Adrenal gland (tissue), 12 donors: ENCODE data around the gene CDH4. TPM values are rescaled to one million over a fixed set of nuclear protein-coding genes. Genes with fewer than 3 reads are reported as not detected.
A peak's percentile ranks its signal among the peaks of the same experiment; 100 is the strongest.

Experiments
- DNase-seq, 7 donors: peaks; one replicate each; pipeline ENCODE4 v3.0.0-alpha.2; 2019 to 2020
- H3K27ac ChIP-seq, 5 donors: fragments of 200-600 bp; sonication (generic) in 4 of 5; 1 replicate in 3 of 5; 2 replicates in 2 of 5; pipeline versions ENCODE4 v1.5.1 to v1.8.0; 2016 to 2020; ENCODE audit warnings: mild to moderate bottlenecking in 1 of 5
- H3K27me3 ChIP-seq: fragments of 200-600 bp; 2 replicates; pipeline ENCODE4 v1.8.0; 2021
- H3K36me3 ChIP-seq, 2 donors: fragments of 200-600 bp; replicated peaks in 1 of 2; 1 replicate in 1 of 2; 2 replicates in 1 of 2; pipeline versions ENCODE4 v1.5.1 to v1.8.0; 2018 to 2022
- H3K4me1 ChIP-seq, 2 donors: fragments of 200-600 bp; replicated peaks in 1 of 2; 1 replicate in 1 of 2; 2 replicates in 1 of 2; pipeline versions ENCODE4 v1.5.1 to v1.8.0; 2018 to 2021
- H3K4me3 ChIP-seq, 4 donors: fragments of 200-600 bp; sonication (generic) in 3 of 4; one replicate each; pipeline ENCODE4 v1.5.1; 2016 to 2018
- H3K9me3 ChIP-seq, 3 donors: fragments of 200-600 bp; sonication (generic) in 1 of 3; replicated peaks in 1 of 3; 1 replicate in 2 of 3; 2 replicates in 1 of 3; pipeline versions ENCODE4 v1.5.1 to v1.8.0; 2016 to 2021
- POLR2A ChIP-seq, 2 donors: fragments of 450-650 bp; IDR thresholded peaks; one replicate each; pipeline ENCODE4 v1.6.1; 2017; ENCODE audit warnings: antibody characterized with exemption in 2 of 2, mild to moderate bottlenecking in 2 of 2, moderate library complexity in 1 of 2
- WGBS, 4 donors: extraction: QIAGEN DNeasy Blood & Tissue Kit in 2 of 4; methylation state at CpG; one replicate each; pipeline versions ENCODE4 v1.1.5 to v1.1.7; 2013 to 2017; 5-methylcytosine and 5-hydroxymethylcytosine counted together
- intact Hi-C, 2 donors: fragments of 100-400 bp; cut with DNase I; formaldehyde crosslinking; loops; one replicate each; pipeline versions ENCODE4 v1.14.1 to v1.15.0; 2022 to 2023
- polyA plus RNA-seq, 3 donors: library from polyadenylated mRNA; stranded (reverse); fragments of 200-250 nt in 2 of 3; fragments of 350-450 nt in 1 of 3; fragmentation: Illumina TruSeq in 1 of 3; extraction: RNeasy Lipid Tissue Mini Kit (QIAGEN cat#74804) in 1 of 3; gene quantifications; one replicate each; pipeline ENCODE4 v1.2.3, GENCODE V29; 2013 to 2014
- total RNA-seq, 9 donors: library from RNA; depleted of rRNA in 4 of 9; stranded (reverse); fragments of >200 nt in 4 of 9; fragments of 120-200 nt in 1 of 9; fragmentation: NEBNext Ultra II Directional in 1 of 9; extraction: Animal tissue kit (Norgen Biotek cat#: 25700) in 1 of 9; gene quantifications; one replicate each; pipeline versions ENCODE4 v1.1.0 to v1.2.4, GENCODE V29; 2013 to 2023
- TF ChIP-seq, protein P1 (sequence below), 6 experiments: fragments of 450-650 bp in 4 of 6; fragments of 200-600 bp in 2 of 6; sonication (generic) in 1 of 6; IDR thresholded peaks; 1 replicate in 5 of 6; 2 replicates in 1 of 6; pipeline versions ENCODE4 v1.5.1 to v1.8.0; 2016 to 2021; ENCODE audit warnings: antibody characterized with exemption in 6 of 6, mild to moderate bottlenecking in 2 of 6, moderate library complexity in 1 of 6
- donor health status: healthy with polysubstance abuse.
- donor health status: Bipolar disorder and iron deficiency.
- donor health status: DM: yes; HTN: yes; CAD: no.
- donor health status: DM: no; HTN: no; CAD: no.
- donor health status: DM: no; HTN: no; CAD: no.
- donor health status: DM: yes; HTN: yes; CAD: no.

CDH4 gene
- total and polyA plus RNA-seq, 12 donors = 0.08 to 0.53 (median 0.20) TPM; not detected in 3

DNA sequence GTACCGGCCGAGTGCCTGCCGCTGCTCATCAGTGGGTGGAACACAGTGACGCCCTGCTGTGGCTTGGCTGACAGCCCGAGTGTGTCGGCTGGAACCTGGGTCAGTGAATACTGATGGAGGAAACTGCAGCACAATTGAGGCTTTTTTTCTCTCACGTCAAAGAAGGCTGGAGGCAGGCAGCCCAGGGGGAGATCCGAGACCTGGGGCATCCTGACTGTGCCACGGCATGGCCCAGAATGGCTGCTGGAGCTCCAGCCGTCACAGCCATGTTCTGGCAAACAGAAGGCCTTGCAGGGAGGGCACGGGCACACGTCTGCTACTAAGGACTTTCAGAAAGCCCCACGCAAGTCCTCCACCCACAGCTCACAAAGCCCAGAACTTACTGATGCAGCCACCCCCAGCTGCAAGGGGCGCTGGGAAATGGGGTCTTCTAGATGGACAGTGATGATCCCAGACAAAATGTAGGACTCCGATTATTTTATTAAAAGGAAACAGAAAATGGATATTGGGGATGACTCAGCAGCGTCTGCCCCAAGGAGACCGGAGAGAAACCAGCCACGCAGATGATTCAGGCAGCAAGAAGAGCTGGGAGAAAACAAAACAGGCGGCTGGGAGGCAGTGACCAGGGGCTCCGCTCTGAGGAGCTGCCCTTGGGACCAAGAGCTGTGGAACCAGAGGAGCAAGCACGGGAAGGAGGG is 673.6 kb downstream of the CDH4 start:
- peak in 3 of 7 donors; percentile 10 to 28 (median 25) for DNase-seq
- intact Hi-C loops = no loop called here
- WGBS, 4 donors = 62 to 75% (median 72%) methylated on average over 11 to 21 of the region's 21 CpGs
- Histone ChIP-seq H3K36me3 (no peaks in the 10 kb centered on the region), H3K9me3 (no peaks in the 10 kb centered on the region), H3K4me3 (no peak overlapping the region), H3K4me1 (no peaks in the 10 kb centered on the region), H3K27me3 (no peaks in the 10 kb centered on the region), H3K27ac (no peak overlapping the region)
- TF ChIP-seq, protein P1, sequence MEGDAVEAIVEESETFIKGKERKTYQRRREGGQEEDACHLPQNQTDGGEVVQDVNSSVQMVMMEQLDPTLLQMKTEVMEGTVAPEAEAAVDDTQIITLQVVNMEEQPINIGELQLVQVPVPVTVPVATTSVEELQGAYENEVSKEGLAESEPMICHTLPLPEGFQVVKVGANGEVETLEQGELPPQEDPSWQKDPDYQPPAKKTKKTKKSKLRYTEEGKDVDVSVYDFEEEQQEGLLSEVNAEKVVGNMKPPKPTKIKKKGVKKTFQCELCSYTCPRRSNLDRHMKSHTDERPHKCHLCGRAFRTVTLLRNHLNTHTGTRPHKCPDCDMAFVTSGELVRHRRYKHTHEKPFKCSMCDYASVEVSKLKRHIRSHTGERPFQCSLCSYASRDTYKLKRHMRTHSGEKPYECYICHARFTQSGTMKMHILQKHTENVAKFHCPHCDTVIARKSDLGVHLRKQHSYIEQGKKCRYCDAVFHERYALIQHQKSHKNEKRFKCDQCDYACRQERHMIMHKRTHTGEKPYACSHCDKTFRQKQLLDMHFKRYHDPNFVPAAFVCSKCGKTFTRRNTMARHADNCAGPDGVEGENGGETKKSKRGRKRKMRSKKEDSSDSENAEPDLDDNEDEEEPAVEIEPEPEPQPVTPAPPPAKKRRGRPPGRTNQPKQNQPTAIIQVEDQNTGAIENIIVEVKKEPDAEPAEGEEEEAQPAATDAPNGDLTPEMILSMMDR (IDR thresholded peaks at IDR 0.05) = no peak
- no peak for TF ChIP-seq POLR2A (IDR thresholded peaks at IDR 0.05)

DNA sequence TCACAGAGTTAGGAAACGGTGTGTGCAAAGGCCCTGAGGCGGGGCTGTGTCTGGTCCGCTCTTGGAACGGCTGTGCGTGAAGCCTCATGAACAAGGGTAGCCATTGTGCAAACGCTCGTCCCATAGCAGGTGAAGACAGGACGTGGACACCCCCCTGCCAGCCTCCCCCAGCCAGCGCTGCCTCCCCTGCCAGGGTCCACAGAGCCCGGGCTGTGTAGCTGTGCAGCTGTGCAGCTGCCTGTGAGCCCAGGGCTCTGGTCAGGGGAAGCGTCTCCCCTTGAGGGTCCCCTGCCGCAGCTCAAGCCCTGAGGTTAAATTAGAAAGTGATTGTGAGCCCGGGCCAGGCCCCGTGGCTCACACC is 674.2 kb downstream of the CDH4 start:
- Histone ChIP-seq H3K27me3 (no peaks in the 10 kb centered on the region), H3K36me3 (no peaks in the 10 kb centered on the region), H3K27ac (no peak overlapping the region), H3K4me3 (no peak overlapping the region), H3K9me3 (no peaks in the 10 kb centered on the region), H3K4me1 (no peaks in the 10 kb centered on the region)
- TF ChIP-seq, protein P1 (IDR thresholded peaks at IDR 0.05) = no peak
- no peak for TF ChIP-seq POLR2A (IDR thresholded peaks at IDR 0.05)
- intact Hi-C loops = no loop called here
- 80 to 87% (median 86%) methylated on average over 8 to 14 of the region's 14 CpGs for WGBS, 4 donors
- no peak for DNase-seq

DNA sequence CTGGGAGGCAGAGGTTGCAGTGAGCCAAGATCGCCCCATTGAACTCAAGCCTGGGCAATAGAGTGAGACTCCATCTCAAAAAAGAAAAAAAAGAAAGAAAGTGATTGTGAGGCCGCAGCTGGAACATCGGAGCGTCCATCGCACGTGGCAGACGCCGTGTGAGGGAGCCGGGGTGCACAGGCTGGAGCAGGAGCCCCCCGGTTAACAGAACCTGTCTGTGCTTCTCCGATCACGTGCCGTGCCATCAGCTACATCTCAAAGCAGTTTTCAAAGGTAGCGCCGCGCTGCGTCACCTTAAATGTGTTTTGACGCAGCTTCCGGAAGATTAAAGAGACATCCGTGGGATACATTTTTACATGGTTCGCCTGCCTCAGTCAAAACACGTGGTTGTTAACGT is 674.7 kb downstream of the CDH4 start:
- Histone ChIP-seq H3K4me1 (no peaks in the 10 kb centered on the region), H3K9me3 (no peaks in the 10 kb centered on the region), H3K27ac (no peak overlapping the region), H3K27me3 (no peaks in the 10 kb centered on the region), H3K4me3 (no peak overlapping the region), H3K36me3 (no peaks in the 10 kb centered on the region)
- intact Hi-C loops = no loop called here
- no peak for TF ChIP-seq POLR2A (IDR thresholded peaks at IDR 0.05)
- TF ChIP-seq, protein P1 (IDR thresholded peaks at IDR 0.05) = no peak
- DNase-seq = no peak
- 88 to 90% (median 89%) methylated on average over 16 to 23 of the region's 23 CpGs for whole genome bisulfite sequencing, 4 donors

DNA sequence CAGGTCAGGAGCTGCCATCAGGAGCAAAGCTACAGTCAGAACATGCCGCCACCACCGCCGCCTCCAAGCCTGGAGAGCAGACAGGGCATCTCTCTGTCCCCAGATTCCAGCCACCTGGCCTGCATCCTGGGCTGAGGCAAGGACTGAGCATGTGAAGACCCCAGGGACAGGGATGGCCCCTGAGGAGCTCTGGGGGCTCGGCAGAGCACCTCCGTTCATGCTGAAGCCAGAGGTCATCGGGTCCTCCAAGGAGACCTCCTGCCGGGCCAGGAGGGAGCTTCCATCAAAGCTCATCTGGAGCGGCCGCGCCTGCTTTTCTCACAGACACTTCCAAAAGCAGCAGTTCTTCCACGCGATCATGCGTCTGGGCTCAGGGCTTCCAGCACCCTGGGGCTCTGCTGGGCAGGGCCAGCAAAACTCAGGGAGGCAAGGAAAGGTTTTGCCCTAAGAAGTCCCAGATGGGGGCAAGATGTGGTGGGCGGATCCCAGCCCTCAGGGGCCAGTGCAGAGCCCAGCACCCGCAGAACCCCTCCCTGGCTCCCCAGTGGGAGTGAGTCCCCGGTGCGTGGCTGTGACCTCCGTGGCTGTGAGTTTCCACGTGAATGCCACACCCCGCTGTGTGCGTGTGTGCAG is 675.2 kb downstream of the CDH4 start:
- no peak for DNase-seq
- Histone ChIP-seq H3K4me3 (no peak overlapping the region), H3K36me3 (no peaks in the 10 kb centered on the region), H3K27me3 (no peaks in the 10 kb centered on the region), H3K27ac (no peak overlapping the region), H3K9me3 (no peaks in the 10 kb centered on the region), H3K4me1 (no peaks in the 10 kb centered on the region)
- 72 to 92% (median 81%) methylated on average over 9 to 21 of the region's 21 CpGs for WGBS, 4 donors
- intact Hi-C loops = no loop called here
- TF ChIP-seq, protein P1 (IDR thresholded peaks at IDR 0.05) = no peak
- TF ChIP-seq POLR2A (IDR thresholded peaks at IDR 0.05) = no peak
